ENCODE measurements around the gene IPO4. TPM values are rescaled to one million over a fixed set of nuclear protein-coding genes. Genes with fewer than 3 reads are reported as not detected.

The IPO4 gene
- total RNA-seq, 2 donors from 2014 or later, result 42.6 to 44.5 TPM

DNA sequence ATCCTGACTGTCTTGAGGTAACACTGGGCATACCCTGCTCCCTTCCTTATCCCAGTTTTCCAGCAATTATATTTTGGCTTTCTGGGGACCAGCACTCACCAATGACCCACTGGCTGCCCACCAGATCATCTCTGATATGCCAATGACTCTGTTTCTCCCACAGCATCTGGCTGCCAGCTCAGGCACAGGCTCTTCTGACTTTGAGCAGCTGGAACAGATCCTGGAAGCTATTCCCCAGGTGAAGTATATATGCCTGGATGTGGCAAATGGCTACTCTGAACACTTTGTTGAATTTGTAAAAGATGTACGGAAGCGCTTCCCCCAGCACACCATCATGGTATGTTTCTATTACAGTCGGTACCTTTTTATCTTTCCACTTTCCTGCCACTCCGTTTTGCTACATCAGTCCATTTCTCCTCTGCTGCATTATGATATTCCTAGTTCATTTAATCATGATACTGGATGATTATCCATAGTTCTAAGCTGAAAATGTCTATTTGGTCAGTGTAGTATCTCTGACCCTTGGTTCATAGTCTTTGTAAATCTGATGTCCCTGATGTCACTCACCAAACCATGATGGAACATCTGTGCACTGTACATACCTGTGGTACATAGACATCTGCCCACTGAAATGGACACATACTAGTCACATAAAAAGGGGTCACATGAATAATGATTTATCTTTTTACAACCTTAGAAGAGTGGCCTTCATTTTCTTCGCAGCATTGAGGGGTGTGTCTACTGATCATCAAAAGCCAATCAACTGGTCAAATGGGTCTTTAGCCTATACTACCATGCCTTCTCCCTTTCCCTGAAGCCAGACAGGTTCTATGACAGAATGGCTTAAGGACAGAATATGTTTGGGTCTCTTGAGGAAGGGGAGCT, 47.4 kb upstream of the IPO4 start:
- H3K36me3 ChIP-seq, result peaks cover 3 to 6% of the 10 kb centered on the region in 2 donors
- intact Hi-C loops (cut with DNase I), result no loop called here
- peaks cover 21% of the 10 kb centered on the region for H3K4me1 ChIP-seq (replicated peaks)
- no peak for DNase-seq (ENCODE audit: low spot score)
- no peak overlapping the region for H3K27ac ChIP-seq
- WGBS, result 92% methylated on average over 5 of the region's 5 CpGs
- no peaks in the 10 kb centered on the region for H3K9me3 ChIP-seq
- H3K4me3 ChIP-seq, result no peak overlapping the region
- TF ChIP-seq POLR2AphosphoS5 (IDR thresholded peaks at IDR 0.05), result no peak
- TF ChIP-seq POLR2A (IDR thresholded peaks at IDR 0.05), result no peak
- TF ChIP-seq, protein P1, sequence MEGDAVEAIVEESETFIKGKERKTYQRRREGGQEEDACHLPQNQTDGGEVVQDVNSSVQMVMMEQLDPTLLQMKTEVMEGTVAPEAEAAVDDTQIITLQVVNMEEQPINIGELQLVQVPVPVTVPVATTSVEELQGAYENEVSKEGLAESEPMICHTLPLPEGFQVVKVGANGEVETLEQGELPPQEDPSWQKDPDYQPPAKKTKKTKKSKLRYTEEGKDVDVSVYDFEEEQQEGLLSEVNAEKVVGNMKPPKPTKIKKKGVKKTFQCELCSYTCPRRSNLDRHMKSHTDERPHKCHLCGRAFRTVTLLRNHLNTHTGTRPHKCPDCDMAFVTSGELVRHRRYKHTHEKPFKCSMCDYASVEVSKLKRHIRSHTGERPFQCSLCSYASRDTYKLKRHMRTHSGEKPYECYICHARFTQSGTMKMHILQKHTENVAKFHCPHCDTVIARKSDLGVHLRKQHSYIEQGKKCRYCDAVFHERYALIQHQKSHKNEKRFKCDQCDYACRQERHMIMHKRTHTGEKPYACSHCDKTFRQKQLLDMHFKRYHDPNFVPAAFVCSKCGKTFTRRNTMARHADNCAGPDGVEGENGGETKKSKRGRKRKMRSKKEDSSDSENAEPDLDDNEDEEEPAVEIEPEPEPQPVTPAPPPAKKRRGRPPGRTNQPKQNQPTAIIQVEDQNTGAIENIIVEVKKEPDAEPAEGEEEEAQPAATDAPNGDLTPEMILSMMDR (IDR thresholded peaks at IDR 0.05), result no peak
- no peaks in the 10 kb centered on the region for H3K27me3 ChIP-seq (replicated peaks; ENCODE audit: insufficient read depth)

DNA sequence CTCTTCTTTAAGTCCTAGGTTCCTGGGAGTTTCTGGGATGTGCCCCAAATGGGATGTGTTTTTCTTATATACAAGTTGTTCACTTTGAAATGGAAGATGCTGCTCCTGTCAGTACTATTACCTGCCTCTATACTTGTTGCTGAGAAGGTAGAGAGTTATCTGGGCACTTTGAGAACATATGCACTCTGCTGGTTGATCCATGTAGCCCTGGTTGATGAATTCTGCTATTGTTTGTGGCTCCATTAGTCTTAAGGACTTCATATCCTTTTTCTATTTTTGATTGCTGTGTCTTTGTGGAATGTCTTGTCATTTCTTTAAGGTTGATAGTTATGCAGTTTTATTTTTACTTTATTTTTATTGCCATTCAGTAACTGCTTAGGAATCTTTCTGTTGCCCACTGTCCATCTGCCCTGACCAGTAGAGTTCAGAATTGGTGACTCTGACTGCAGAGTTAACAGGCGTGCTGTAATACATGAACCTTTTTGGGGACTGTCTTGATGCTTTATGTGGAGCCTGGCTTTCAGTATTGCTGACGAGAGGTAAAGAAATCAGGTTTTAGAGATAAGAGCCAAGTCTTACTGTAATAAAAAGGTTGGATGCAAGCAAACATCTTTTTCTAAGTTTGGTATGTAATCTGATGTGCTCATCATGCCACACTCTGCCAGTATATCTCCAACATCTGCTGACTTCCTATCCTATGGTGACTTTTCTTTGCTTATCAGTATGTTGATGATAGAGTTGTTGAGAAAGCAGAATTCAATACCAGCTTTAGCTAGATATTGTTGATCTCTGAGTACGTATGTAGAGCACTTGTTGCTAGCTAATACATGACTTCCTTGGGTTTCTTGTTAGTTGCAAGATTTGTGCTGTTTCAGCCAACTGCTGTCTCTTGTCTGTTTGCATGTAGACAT, 45.7 kb upstream of the IPO4 start:
- Histone ChIP-seq H3K27ac (no peak overlapping the region), H3K4me3 (no peak overlapping the region), H3K36me3 (peaks cover 3 to 6% of the 10 kb centered on the region in 2 donors), H3K9me3 (no peaks in the 10 kb centered on the region), H3K4me1 (replicated peaks) (peaks cover 7% of the 10 kb centered on the region), H3K27me3 (replicated peaks; ENCODE audit: insufficient read depth) (no peaks in the 10 kb centered on the region)
- no peak for TF ChIP-seq POLR2AphosphoS5 (IDR thresholded peaks at IDR 0.05)
- TF ChIP-seq POLR2A (IDR thresholded peaks at IDR 0.05), result no peak
- TF ChIP-seq, protein P1 (IDR thresholded peaks at IDR 0.05), result no peak
- 86% methylated on average over 3 of the region's 3 CpGs for WGBS
- DNase-seq (ENCODE audit: low spot score), result no peak
- intact Hi-C loops (cut with DNase I), result no loop called here

DNA sequence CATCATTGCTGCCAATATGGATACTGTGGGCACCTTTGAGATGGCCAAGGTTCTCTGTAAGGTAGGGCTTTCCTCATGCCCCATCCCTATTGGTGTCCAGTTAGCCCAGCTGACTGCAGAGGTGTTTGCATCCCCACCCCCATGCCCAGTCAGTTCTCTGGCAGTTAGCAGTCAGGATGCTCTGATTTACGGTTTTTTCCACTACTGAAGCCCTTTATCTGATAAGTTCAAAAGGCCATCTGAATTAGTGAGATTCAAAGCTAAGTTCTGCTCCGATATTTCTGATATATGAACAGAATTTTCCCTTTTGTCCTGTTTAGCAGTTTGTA, 44.9 kb upstream of the IPO4 start:
- Histone ChIP-seq H3K36me3 (peaks cover 3 to 6% of the 10 kb centered on the region in 2 donors), H3K4me3 (peak overlapping the region; percentile 71 to 72), H3K27ac (peak overlapping the region; percentile 83 to 88), H3K4me1 (replicated peaks) (peaks cover 7% of the 10 kb centered on the region), H3K9me3 (no peaks in the 10 kb centered on the region), H3K27me3 (replicated peaks; ENCODE audit: insufficient read depth) (no peaks in the 10 kb centered on the region)
- TF ChIP-seq, protein P1 (IDR thresholded peaks at IDR 0.05), result no peak
- TF ChIP-seq POLR2AphosphoS5 (IDR thresholded peaks at IDR 0.05), result no peak
- no peak for TF ChIP-seq POLR2A (IDR thresholded peaks at IDR 0.05)
- no peak for DNase-seq (ENCODE audit: low spot score)
- WGBS, result 58% methylated on average over 2 of the region's 2 CpGs
- intact Hi-C loops (cut with DNase I), result no loop called here

DNA sequence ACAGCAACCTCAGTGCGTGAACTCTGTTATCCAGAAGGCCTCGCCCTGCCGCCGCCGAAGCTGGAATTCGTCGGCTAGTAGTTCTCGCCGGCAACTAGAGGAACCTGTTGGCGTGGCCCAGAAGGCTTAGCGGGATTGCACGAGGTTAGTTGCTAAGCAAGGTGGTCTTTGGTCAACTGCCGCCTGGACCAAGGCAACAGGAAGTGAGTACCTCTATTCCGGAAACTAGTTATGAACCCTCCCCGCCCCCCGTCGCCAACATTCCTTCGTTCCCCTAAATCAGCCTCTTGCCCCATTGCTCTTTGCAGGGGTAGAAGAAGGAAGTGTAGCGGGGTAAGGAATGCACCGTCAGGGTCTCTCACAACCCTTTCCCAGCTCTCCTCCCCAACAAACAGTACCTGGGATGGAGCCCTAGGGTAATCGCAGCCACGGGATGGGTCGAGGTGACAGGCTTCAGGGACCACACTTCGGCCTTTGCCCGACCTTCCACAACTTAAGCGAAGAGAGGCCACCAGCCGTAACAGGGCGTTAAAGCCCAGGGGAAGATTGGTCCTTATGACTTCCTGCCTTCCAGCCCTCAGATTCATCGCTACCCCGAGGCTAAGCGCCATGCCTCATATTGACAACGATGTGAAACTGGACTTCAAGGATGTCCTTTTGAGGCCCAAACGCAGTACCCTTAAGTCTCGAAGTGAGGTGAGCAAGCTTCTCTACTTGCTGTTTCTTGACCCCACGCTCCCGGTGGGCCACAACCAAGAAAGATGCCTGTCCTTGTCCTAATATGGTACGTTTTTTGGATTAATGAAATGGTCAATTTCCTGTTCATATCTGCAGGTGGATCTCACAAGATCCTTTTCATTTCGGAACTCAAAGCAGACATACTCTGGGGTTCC, 44.3 kb upstream of the IPO4 start, which contains the start of gene GMPR2:
Gene GMPR2, plus strand, starts transcription at position 285 of the 893 bp plus-strand sequence. Its CDS starts 325 bp downstream, at position 610.
- peak within 1 kb of the TSS; percentile 71 to 72 for H3K4me3 ChIP-seq
- no peaks in the 10 kb centered on the region for H3K9me3 ChIP-seq
- WGBS, result 3% methylated on average over 38 of the region's 38 CpGs
- TF ChIP-seq, protein P1 (IDR thresholded peaks at IDR 0.05), result peak in 1 of 4 experiments; percentile 3
- TF ChIP-seq POLR2AphosphoS5 (IDR thresholded peaks at IDR 0.05) (peak; percentile 69), POLR2A (IDR thresholded peaks at IDR 0.05) (peak; percentile 25)
- DNase-seq (ENCODE audit: low spot score), result no peak
- intact Hi-C loops (cut with DNase I), result no loop called here
- H3K27ac ChIP-seq, result peak within 1 kb of the TSS; percentile 83 to 88
- H3K4me1 ChIP-seq (replicated peaks), result peaks cover 7% of the 10 kb centered on the region
- peaks cover 3 to 6% of the 10 kb centered on the region in 2 donors for H3K36me3 ChIP-seq
- H3K27me3 ChIP-seq (replicated peaks; ENCODE audit: insufficient read depth), result no peaks in the 10 kb centered on the region
